GM21786 (cell line): ENCODE results near the gene EFHD2.
"Not testable (repeated sequence)": the region's sequence is repeated elsewhere in the genome, so short reads cannot be mapped to it uniquely, and the experiment has no call there.

Source experiments
- ATAC-seq: cut with Tn5 transposase; IDR thresholded peaks from one replicate; pipeline ENCODE4 v1.9.1; 2021; ENCODE audit not compliant: unreplicated experiment

The EFHD2 gene

GRCh38 chr1:15386164-15386749, 23.4 kb upstream of the EFHD2 start:
- ATAC-seq, result no peak

GRCh38 chr1:15388201-15388880, 21.3 kb upstream of the EFHD2 start:
- no peak for ATAC-seq

GRCh38 chr1:15389828-15390227, 19.9 kb upstream of the EFHD2 start:
- ATAC-seq, result not testable (repeated sequence)

- ATAC-seq, result no peak
Measured at GRCh38 chr1:15390667-15391066, 19.0 kb upstream of the EFHD2 start.

GRCh38 chr1:15391366-15391765, 18.3 kb upstream of the EFHD2 start:
- no peak for ATAC-seq

- no peak for ATAC-seq
Measured at GRCh38 chr1:15393475-15394257, 16.0 kb upstream of the EFHD2 start.

GRCh38 chr1:15394258-15394690, 15.4 kb upstream of the EFHD2 start:
- no peak for ATAC-seq

GRCh38 chr1:15397236-15397635, 12.5 kb upstream of the EFHD2 start:
- ATAC-seq, result no peak

GRCh38 chr1:15399710-15400109, 10.0 kb upstream of the EFHD2 start:
- ATAC-seq, result no peak

- ATAC-seq, result no peak
Measured at GRCh38 chr1:15400627-15401026, 9.1 kb upstream of the EFHD2 start.

- no peak for ATAC-seq
Measured at GRCh38 chr1:15401391-15402055, 8.2 kb upstream of the EFHD2 start.

GRCh38 chr1:15402809-15403450, 6.8 kb upstream of the EFHD2 start:
- ATAC-seq, result no peak

GRCh38 chr1:15403962-15404580, 5.6 kb upstream of the EFHD2 start:
- no peak for ATAC-seq

- ATAC-seq, result no peak
Measured at GRCh38 chr1:15405106-15405850, 4.4 kb upstream of the EFHD2 start.

GRCh38 chr1:15406614-15407559, 2.8 kb upstream of the EFHD2 start:
- ATAC-seq, result no peak

- ATAC-seq, result no peak
Measured at GRCh38 chr1:15407580-15407979, 2.1 kb upstream of the EFHD2 start.

- no peak for ATAC-seq
Measured at GRCh38 chr1:15408890-15409387, 749 bp upstream of the EFHD2 start.

- no peak for ATAC-seq
Measured at GRCh38 chr1:15410223-15410883, 665 bp downstream of the EFHD2 start.
